T-helper 2 cell (primary cell): ENCODE results near the gene PEX7.
"Not testable (repeated sequence)": the region's sequence is repeated elsewhere in the genome, so short reads cannot be mapped to it uniquely, and the experiment has no call there.

Experiments
- DNase-seq, 5 experiments: peaks; one replicate each; pipeline versions ENCODE4 v3.0.0 to v3.0.0-alpha.2; 2012 to 2022

PEX7 gene

DNA sequence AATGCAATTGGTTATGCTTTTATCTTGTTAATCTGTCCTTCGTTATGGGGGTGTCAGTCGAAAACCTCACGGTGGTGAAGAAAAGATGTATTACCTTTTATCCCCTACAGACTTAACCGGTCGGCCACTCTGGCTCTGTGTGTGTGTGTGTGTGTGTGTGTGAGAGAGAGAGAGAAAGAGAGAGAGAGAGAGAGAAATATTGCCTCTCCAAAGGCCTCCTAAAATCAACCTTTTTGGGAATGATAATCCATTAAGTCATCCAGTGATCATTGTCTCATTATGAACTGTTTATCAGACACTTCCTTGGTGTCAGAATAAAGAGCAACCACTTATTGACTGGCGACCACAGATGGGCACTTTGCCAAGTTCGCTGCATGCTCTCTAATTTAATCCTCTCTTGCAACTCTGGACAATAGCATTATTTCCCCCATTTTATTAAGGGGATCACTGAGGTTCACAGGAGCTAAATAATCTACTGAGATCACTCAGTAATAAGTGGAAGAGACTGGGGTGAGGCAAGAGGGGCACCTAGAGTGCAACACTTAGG lies 130.4 kb downstream of the PEX7 start:
- DNase-seq = no peak

DNA sequence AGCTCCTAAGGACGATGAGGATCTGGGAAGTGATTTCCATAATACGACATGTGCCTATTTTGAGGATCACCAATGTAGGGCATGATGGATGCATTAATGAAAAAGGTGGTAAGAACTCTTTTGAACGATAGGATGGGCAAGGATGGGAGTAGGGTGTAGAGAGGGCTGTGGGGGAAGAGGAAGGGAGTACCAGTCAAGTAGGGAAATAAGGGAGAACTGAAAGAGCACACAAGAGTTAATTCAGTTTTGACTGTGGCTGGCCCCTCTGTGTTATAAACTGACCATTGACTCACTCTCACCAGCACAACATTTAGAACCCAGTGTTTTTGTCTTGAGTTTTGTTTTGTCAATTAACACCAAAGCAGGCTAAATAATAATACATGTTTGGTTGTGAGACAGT lies 132.7 kb downstream of the PEX7 start:
- no peak for DNase-seq

DNA sequence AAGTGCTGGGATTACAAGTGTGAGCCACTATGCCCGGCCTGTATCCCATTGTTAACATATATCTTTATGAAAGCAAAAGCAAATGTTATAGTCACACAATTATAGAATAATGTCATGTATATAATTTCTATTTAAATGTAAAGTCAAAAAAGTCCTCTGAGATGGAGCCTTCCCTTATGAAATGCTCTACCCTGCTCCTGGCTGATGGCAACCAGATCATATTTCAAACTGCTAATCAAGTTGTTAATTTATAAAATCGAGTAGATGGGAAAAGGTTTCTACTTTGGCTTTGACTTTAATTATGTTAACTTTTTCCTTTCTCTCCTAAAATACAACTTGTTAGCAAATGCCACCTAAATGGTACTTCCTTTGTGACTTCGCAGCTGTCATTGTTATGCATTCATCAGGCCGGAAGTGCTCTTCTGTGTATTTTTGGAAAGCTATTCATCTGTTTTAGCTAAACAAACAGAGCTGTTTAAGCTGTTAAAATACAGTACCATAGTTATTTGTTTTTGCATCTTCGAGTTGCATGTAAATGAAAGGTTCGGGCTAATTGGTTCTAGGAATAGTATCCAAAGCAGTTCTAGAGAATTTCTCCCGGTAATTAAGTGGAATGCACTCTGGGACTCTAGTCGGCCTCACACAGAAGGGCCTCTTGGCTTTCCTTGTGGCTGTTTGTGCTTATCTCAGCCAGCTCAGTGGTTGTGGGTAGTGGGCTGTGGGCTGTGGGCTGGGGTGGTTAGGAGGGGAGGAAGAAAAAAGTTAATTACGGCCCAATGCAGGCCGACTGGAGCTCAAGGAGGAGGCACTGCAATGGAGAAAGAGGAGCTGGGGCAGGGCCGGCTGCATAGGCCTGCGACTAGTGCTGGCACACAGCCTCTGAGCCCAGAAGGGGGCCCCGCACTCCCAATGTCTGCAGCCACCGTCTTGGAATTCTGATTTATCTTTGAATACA lies 134.5 kb downstream of the PEX7 start:
- DNase-seq = no peak

DNA sequence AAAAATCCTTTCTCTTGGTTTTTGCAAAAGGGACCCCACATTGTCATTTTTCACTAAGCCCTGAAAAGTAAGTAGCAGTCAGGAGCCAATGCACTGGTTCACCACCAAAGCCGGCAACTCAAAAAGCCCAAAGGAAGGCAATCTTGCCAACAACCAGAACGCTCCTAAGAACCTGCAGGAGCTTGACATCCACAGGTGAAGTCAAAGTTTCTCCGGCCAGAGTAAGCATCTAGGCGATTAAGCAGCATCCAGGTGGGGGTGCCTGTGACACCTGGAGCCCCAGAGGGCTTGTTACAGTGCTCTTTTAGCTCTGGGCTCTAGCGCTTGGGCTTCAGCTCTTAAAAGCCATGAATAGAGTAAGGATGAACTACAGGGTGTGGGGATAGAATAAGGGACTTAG lies 135.8 kb downstream of the PEX7 start:
- no peak for DNase-seq

DNA sequence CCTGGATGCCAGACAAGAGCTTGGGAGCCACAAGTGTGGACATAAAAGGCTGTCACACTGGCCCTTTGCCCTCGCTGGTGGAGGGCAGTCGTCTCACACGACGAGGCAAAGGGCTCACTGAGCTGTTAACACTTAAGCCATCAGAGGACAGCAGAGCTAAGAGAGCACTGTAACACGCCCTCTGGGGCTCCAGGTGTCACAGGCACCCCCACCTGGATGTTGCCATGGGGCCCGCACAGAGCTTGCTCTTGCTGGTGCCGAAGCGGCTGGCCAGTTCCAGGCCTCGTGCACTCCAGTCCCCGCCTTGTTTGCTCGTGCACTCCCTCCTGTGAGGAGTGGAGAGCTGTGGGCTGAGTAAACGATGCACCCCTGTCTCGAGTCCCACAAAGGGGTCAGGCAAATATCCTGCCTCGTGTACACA lies 137.1 kb downstream of the PEX7 start:
- DNase-seq = no peak

DNA sequence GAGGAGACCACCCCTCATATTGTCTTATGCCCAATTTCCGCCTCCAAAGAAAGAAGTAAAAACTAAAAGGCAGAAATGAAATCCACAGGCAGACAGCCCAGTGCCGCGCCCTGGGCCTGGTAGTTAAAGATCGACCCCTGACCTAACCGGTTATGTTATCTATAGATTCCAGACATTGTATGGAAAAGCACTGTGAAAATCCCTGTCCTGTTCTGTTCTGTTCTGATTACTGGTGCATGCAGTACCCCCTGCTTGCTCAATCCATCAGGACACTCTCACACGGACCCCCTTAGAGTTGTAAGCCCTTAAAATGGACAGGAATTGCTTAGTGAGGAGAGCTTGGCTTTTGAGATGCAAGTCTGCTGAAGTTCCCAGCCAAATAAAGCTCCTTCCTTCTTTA lies 137.5 kb downstream of the PEX7 start:
- not testable (repeated sequence) for DNase-seq

DNA sequence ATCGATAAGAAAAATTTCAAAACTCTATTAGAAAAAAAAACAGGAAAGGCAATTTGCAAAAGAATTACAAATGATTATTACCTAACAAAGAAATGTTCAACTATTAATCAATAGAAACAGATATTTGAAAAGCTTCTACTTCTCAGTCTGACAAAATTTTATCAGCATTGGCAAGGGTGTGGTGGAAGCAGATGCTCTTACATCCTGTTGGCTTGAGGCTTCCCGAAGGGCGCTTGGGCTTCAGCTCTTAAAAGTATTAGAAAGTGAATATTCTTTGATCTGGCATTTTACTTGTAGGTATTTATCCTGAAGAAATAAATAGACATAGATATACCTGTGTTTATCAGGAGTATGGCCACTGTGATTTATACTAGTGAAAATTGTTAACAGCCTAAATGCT lies 138.4 kb downstream of the PEX7 start:
- no peak for DNase-seq

DNA sequence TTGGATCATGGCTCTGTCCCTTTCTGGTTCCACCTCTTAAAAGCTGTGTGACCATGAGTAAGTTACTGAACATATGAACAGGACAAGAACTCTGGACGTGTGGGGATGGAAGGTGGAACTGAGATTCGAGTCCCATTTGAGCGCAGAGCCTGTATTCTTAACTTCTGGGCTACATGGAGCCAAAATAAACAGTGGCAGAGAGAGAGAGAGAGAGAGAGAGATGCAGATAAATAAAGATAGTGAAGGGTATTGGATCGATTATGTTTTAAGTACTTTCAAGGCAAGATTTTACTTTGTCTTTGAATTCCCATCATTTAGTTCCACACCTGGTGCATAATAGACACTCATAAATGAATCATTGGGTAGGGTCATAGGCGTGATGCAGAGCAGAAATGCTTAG lies 139.5 kb downstream of the PEX7 start:
- DNase-seq = no peak

DNA sequence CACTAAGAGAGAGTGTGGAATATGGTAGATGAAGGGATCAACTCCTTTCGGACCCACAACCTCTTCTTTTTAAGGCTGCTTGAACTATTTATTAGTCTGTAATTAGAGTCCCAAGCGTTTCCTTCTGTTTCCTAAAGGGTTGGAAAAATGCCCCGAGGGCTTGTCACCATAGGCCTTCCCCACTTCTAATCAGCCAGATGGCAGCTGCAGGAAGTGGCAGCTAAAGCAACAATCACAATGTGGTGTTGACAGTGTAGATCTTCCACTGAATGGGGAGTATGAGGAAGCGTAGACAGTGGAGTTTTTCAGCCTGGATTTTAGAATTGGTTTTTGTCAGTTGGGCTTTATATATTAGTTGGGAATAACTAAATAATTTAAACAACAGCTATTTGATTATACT lies 140.3 kb downstream of the PEX7 start:
- no peak for DNase-seq

DNA sequence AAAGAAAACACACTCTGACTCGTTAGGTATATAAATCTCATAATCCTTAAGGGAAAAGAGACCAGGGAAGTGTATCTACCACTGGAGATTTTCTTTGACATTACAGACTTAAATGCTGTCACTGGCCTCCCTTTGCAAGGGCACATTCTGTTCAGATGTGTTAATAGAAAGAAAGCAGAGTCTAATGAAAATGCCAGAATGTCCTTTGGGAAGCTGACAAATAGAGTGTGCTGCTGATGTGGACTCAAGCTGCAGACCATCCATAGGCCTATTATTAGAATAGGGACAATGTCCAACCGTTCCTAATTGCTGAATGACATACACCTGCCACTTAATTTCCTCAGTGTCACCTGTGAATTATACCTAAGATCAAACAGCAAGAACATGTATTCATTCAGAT lies 140.9 kb downstream of the PEX7 start:
- DNase-seq = no peak
